ENCODE data around the gene FLT4.

The FLT4 gene

GRCh38 chr5:180649297-180650039 is at the start of gene FLT4:
TSS of gene FLT4 (minus strand) at chr5:180649600. CDS start at chr5:180649545, 55 bp downstream.
- DNase-seq (ENCODE audit: low read depth, low spot score): no peak
- H3K4me3 ChIP-seq: peak within 1 kb of the TSS; percentile 40; the same call in 1 of the 2 replicates
- no peaks in the 10 kb centered on the region for H3K9me3 ChIP-seq (ENCODE audit: low read depth, low read length)
- no peak within 1 kb of the TSS for H3K9ac ChIP-seq (ENCODE audit: insufficient read length)
- H3K27ac ChIP-seq: no peak within 1 kb of the TSS
- H3K36me3 ChIP-seq (ENCODE audit: insufficient read depth, low read length): no peaks in the 10 kb centered on the region
- TF ChIP-seq FOXP2 (optimal IDR thresholded peaks at IDR 0.05; ENCODE audit: control extremely low read depth, extremely low read length, insufficient read depth) (no peak), POLR2AphosphoS5 (IDR thresholded peaks at IDR 0.05; ENCODE audit: borderline replicate concordance, low read depth, low read length) (no peak), EZH2 (IDR thresholded peaks at IDR 0.05) (peak; percentile 90)

GRCh38 chr5:180699042-180699441 is 49.6 kb upstream of the FLT4 start:
- Histone ChIP-seq H3K36me3 (ENCODE audit: insufficient read depth, low read length) (no peaks in the 10 kb centered on the region), H3K27ac (no peak overlapping the region), H3K4me3 (no peak overlapping the region), H3K9ac (ENCODE audit: insufficient read length) (no peak overlapping the region), H3K9me3 (ENCODE audit: low read depth, low read length) (no peaks in the 10 kb centered on the region)
- DNase-seq (ENCODE audit: low read depth, low spot score): no peak
- TF ChIP-seq FOXP2 (optimal IDR thresholded peaks at IDR 0.05; ENCODE audit: control extremely low read depth, extremely low read length, insufficient read depth) (no peak), EZH2 (IDR thresholded peaks at IDR 0.05) (no peak), POLR2AphosphoS5 (IDR thresholded peaks at IDR 0.05; ENCODE audit: borderline replicate concordance, low read depth, low read length) (no peak)

- Histone ChIP-seq H3K4me3 (no peak overlapping the region), H3K36me3 (ENCODE audit: insufficient read depth, low read length) (no peaks in the 10 kb centered on the region), H3K9ac (ENCODE audit: insufficient read length) (no peak overlapping the region), H3K27ac (no peak overlapping the region), H3K9me3 (ENCODE audit: low read depth, low read length) (no peaks in the 10 kb centered on the region)
- TF ChIP-seq EZH2 (IDR thresholded peaks at IDR 0.05) (no peak), POLR2AphosphoS5 (IDR thresholded peaks at IDR 0.05; ENCODE audit: borderline replicate concordance, low read depth, low read length) (no peak), FOXP2 (optimal IDR thresholded peaks at IDR 0.05; ENCODE audit: control extremely low read depth, extremely low read length, insufficient read depth) (no peak)
- no peak for DNase-seq (ENCODE audit: low read depth, low spot score)
Observed at GRCh38 chr5:180696116-180696515, 46.7 kb upstream of the FLT4 start.

GRCh38 chr5:180692429-180692828 is 43.0 kb upstream of the FLT4 start:
- Histone ChIP-seq H3K4me3 (no peak overlapping the region), H3K36me3 (ENCODE audit: insufficient read depth, low read length) (no peaks in the 10 kb centered on the region), H3K9me3 (ENCODE audit: low read depth, low read length) (no peaks in the 10 kb centered on the region), H3K27ac (no peak overlapping the region), H3K9ac (ENCODE audit: insufficient read length) (no peak overlapping the region)
- DNase-seq (ENCODE audit: low read depth, low spot score): no peak
- TF ChIP-seq POLR2AphosphoS5 (IDR thresholded peaks at IDR 0.05; ENCODE audit: borderline replicate concordance, low read depth, low read length) (no peak), FOXP2 (optimal IDR thresholded peaks at IDR 0.05; ENCODE audit: control extremely low read depth, extremely low read length, insufficient read depth) (no peak), EZH2 (IDR thresholded peaks at IDR 0.05) (no peak)

GRCh38 chr5:180691046-180691445 is 41.6 kb upstream of the FLT4 start:
- no peak overlapping the region for H3K9ac ChIP-seq (ENCODE audit: insufficient read length)
- H3K9me3 ChIP-seq (ENCODE audit: low read depth, low read length): no peaks in the 10 kb centered on the region
- H3K27ac ChIP-seq: no peak overlapping the region
- H3K4me3 ChIP-seq: no peak overlapping the region
- H3K36me3 ChIP-seq (ENCODE audit: insufficient read depth, low read length): no peaks in the 10 kb centered on the region
- TF ChIP-seq POLR2AphosphoS5 (IDR thresholded peaks at IDR 0.05; ENCODE audit: borderline replicate concordance, low read depth, low read length) (no peak), EZH2 (IDR thresholded peaks at IDR 0.05) (no peak), FOXP2 (optimal IDR thresholded peaks at IDR 0.05; ENCODE audit: control extremely low read depth, extremely low read length, insufficient read depth) (no peak)
- no peak for DNase-seq (ENCODE audit: low read depth, low spot score)

GRCh38 chr5:180690562-180690961 is 41.2 kb upstream of the FLT4 start:
- H3K4me3 ChIP-seq: no peak overlapping the region
- DNase-seq (ENCODE audit: low read depth, low spot score): no peak
- TF ChIP-seq POLR2AphosphoS5 (IDR thresholded peaks at IDR 0.05; ENCODE audit: borderline replicate concordance, low read depth, low read length): no peak
- no peak for TF ChIP-seq EZH2 (IDR thresholded peaks at IDR 0.05)
- TF ChIP-seq FOXP2 (optimal IDR thresholded peaks at IDR 0.05; ENCODE audit: control extremely low read depth, extremely low read length, insufficient read depth): no peak
- H3K9ac ChIP-seq (ENCODE audit: insufficient read length): no peak overlapping the region
- no peak overlapping the region for H3K27ac ChIP-seq
- H3K9me3 ChIP-seq (ENCODE audit: low read depth, low read length): no peaks in the 10 kb centered on the region
- H3K36me3 ChIP-seq (ENCODE audit: insufficient read depth, low read length): no peaks in the 10 kb centered on the region

- no peak for TF ChIP-seq POLR2AphosphoS5 (IDR thresholded peaks at IDR 0.05; ENCODE audit: borderline replicate concordance, low read depth, low read length)
- TF ChIP-seq FOXP2 (optimal IDR thresholded peaks at IDR 0.05; ENCODE audit: control extremely low read depth, extremely low read length, insufficient read depth): no peak
- no peak for TF ChIP-seq EZH2 (IDR thresholded peaks at IDR 0.05)
- Histone ChIP-seq H3K36me3 (ENCODE audit: insufficient read depth, low read length) (no peaks in the 10 kb centered on the region), H3K27ac (no peak overlapping the region), H3K4me3 (no peak overlapping the region), H3K9me3 (ENCODE audit: low read depth, low read length) (no peaks in the 10 kb centered on the region), H3K9ac (ENCODE audit: insufficient read length) (no peak overlapping the region)
- DNase-seq (ENCODE audit: low read depth, low spot score): no peak
Observed at GRCh38 chr5:180689775-180690174, 40.4 kb upstream of the FLT4 start.

- Histone ChIP-seq H3K36me3 (ENCODE audit: insufficient read depth, low read length) (no peaks in the 10 kb centered on the region), H3K9ac (ENCODE audit: insufficient read length) (no peak overlapping the region), H3K27ac (no peak overlapping the region), H3K9me3 (ENCODE audit: low read depth, low read length) (no peaks in the 10 kb centered on the region), H3K4me3 (peak overlapping the region; percentile 43)
- TF ChIP-seq EZH2 (IDR thresholded peaks at IDR 0.05) (no peak), POLR2AphosphoS5 (IDR thresholded peaks at IDR 0.05; ENCODE audit: borderline replicate concordance, low read depth, low read length) (no peak), FOXP2 (optimal IDR thresholded peaks at IDR 0.05; ENCODE audit: control extremely low read depth, extremely low read length, insufficient read depth) (no peak)
- no peak for DNase-seq (ENCODE audit: low read depth, low spot score)
Observed at GRCh38 chr5:180689071-180689694, 39.8 kb upstream of the FLT4 start.

All from SK-N-MC (cell line).